Measurements from ENCODE around the gene SIL1.
"Not testable (repeated sequence)": the region's sequence is repeated elsewhere in the genome, so short reads cannot be mapped to it uniquely, and the experiment has no call there.

Gene SIL1

GRCh38 chr5:139137697-139138096, 60.5 kb downstream of the SIL1 start:
- DNase-seq: no peak

DNA sequence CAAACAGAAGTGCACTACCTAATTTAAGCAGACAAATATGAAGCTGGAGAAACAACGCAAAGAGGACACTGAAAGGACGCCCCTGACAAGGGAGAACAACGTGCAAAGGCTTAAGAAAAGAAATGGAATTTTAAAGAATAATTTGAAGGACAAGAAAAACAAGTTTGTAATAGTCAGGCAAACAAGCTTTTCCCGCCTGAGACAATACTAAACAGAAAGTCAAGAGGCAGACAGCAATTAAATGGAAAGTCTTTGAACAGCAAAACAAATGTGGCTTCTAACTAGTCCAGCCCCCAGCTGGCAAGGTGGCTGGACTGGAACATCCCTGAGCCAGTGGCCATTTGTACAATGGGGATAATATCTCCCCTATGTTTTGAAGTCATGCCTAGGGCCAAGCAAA, 63.3 kb downstream of the SIL1 start:
- no peak for DNase-seq

GRCh38 chr5:139133282-139133681, 64.9 kb downstream of the SIL1 start:
- no peak for DNase-seq

GRCh38 chr5:139132515-139132914, 65.7 kb downstream of the SIL1 start:
- no peak for DNase-seq

- DNase-seq: no peak
Observed at GRCh38 chr5:139131921-139132432, 66.2 kb downstream of the SIL1 start.

GRCh38 chr5:139131465-139131864, 66.7 kb downstream of the SIL1 start:
- no peak for DNase-seq

DNA sequence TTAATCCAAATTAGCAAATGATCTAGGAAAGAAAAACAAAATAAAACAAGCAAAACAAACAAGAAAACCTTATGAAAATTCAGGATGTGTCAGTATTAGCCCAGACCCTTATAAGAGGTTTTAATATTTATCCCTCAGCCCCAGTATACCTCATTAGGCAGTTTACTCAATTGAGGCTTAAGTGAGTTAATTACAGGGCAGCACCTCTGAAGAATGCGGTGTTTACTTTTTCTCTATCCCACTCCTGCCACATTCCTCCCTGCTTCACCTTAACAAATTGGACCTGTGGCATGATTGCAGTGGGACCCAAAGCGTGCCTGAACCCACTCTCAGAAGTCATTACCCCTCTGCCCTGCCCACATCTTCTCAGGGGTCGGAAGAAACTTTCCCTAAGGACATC, 67.1 kb downstream of the SIL1 start:
- no peak for DNase-seq

- DNase-seq: no peak
Observed at GRCh38 chr5:139130214-139130613, 68.0 kb downstream of the SIL1 start.

- no peak for DNase-seq
Observed at GRCh38 chr5:139126711-139127111, 71.5 kb downstream of the SIL1 start.

DNA sequence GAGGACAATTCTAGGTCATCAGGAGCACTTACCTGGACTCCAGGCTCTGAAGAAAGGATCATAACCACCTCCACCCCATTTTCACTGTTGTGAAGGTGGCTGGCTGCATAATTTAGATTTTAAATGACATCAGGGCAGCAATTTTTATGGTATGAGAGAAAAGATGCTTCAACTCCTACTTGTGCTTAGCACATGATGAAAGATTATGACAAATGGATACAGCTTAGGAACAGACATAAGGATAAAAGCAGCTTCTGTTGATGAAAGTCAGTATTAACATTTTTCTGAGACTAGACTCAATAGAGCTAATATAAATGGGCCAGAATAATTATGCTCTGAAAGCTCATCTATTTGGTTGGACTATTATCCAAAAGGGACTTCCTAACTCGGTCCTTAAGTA, 72.2 kb downstream of the SIL1 start:
- no peak for DNase-seq

DNA sequence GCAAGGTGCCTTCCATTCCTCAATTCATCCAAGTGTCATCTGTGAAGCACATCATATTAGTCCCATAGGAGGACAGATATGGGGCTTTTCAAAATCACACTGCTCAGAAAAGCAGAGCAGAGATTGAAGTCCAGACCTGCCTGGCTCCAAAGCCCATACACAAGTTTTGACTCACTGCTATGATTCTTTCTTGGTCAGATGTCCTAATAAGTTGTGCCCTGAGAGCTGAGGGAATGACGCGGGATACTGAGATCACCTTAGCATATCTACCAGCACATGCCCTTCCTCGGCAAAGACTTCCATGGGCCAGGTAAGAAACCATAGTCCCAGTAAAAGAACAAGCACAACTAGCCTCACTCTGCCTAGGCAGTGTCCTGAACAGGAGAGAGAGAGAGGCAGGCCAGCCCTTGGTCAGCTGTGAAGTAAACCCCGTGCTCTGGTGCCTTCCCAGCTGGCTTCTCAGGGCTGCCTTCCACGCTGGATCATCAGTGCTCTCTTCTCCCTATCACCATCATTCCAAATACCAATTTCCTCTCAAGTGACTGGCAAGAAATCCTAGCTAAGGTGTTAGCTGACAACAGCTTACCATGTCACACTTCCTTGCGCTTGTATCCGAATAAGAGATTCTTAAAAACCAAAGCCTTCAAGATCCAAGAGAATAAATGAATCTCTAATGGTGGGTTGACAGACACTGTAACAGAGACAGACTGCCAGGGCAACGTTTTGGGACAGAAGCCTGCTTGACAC, 73.2 kb downstream of the SIL1 start:
- no peak for DNase-seq

GRCh38 chr5:139121120-139121519, 77.0 kb downstream of the SIL1 start:
- no peak for DNase-seq

GRCh38 chr5:139120521-139120920, 77.6 kb downstream of the SIL1 start:
- DNase-seq: no peak

DNA sequence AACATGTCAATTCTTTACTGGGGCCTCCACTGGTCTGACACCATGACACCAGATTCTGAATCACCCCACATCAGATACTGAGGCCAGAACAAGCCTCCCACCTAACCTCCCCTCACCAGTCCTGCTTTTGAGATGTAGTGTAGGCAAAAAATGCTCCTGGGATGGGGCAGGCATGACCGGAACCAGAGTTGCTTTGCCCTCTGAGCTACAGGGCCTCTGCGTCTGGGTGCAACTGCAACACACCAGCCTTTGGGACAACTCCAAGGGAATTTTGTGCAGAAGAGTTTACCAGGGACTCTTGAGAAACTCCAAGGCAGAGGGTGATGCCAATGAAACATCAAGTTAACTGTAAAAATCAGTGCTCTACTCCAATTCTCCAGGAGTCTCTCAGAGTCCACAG, 79.4 kb downstream of the SIL1 start:
- no peak for DNase-seq

DNA sequence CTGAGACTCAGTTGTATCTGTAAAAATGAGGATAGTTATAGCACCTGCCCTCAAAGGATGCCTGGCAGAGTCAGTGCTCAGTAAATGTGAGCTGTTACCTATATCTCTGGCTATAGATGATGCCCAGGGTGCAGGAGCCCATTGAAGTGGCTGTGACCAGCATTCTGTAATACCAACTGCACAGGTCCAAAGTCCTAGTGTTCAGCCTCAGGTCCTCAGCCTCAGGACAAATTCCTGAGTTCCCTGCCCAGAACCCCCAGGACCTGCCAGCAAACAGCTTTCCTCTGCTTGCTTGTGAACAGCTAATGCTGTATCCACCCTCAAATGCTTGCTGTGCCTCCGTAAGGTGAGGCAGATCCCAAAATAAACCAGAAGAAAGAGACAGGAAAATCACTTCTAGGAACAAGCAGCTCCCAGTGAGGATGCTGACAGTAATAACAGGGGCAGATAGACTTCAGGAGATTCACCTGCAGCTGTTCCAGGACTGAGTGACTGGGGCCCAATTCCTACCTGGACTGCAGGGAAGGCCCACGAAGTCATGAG, 80.8 kb downstream of the SIL1 start:
- no peak for DNase-seq

DNA sequence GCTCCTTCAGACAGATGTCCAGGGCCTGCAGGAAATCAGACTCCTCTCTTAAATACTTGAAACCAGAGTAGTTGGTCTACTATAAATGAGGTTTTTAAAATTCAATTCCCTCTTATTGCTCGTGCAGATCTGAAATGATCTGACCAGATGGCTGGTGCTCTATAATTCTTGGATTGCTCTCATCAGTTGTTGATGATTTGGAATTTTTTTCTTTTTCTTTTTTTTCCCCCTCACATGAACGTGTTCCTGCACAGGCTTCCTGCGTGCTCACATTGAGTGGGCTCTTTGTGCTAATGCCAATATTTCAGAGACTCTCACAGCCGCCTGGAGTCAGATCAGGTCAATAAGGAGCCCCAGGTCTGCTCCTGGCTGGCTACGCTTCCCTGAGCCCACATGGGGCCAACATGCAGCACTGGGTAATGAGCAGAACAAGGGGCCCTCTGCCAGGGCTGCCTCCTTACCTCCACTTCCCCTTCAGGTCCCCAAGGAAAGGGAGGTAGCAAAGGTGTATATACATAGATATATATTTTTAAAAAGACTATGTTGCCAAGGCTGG, 82.0 kb downstream of the SIL1 start:
- no peak for DNase-seq

GRCh38 chr5:139113892-139114291, 84.3 kb downstream of the SIL1 start:
- no peak for DNase-seq

- not testable (repeated sequence) for DNase-seq
Observed at GRCh38 chr5:139112362-139112761, 85.8 kb downstream of the SIL1 start.

GRCh38 chr5:139110526-139111168, 87.5 kb downstream of the SIL1 start:
- DNase-seq: no peak

- no peak for DNase-seq
Observed at GRCh38 chr5:139108063-139108824, 89.9 kb downstream of the SIL1 start.

- DNase-seq: no peak
Observed at GRCh38 chr5:139105621-139106071, 92.5 kb downstream of the SIL1 start.

DNA sequence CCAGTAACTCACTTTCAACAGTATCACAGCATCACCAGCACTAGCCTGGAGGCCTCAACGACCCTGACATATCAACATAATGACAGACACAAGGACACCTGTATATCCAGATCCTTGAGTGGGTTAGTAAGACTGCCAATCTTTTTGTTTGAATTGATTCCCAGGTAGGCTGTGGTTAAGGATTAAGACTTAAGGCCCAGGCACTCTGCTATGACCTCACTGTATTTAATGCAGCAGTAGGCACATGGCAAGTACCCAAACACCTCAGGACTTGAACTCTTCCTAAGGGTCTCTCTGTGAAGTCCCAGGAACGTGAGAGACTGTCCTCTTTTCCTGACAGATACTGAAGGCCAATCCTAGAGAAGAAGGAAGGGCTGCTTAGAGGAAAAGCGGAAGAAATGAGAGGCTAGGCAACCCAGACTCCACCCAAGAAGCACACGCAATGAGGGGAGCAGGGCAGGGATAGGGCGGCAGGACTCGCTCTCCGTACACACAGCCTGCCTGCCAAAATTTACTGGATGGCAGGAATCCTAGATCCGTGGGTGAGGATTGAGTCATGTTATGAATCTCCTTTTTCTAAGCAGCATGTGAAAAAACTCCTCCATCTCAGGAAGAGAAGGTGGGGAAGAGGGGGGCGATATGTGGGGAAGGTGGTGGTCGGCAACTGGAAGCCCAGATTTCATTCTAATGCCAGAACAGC, 93.4 kb downstream of the SIL1 start:
- no peak for DNase-seq
